ENCODE results near the gene SNRNP27.

SNRNP27 gene

GRCh38 chr2:69954084-69954483 lies 60.3 kb downstream of the SNRNP27 start:
- TF ChIP-seq CTCF (conservative IDR thresholded peaks at IDR 0.05; ENCODE audit: low read depth, low read length) = no peak
- DNase-seq (ENCODE audit: low read depth) = no peak
- no peak overlapping the region for H3K4me3 ChIP-seq (ENCODE audit: low read depth, low read length)
